ENCODE measurements around the gene HS2ST1.

HS2ST1 gene

DNA sequence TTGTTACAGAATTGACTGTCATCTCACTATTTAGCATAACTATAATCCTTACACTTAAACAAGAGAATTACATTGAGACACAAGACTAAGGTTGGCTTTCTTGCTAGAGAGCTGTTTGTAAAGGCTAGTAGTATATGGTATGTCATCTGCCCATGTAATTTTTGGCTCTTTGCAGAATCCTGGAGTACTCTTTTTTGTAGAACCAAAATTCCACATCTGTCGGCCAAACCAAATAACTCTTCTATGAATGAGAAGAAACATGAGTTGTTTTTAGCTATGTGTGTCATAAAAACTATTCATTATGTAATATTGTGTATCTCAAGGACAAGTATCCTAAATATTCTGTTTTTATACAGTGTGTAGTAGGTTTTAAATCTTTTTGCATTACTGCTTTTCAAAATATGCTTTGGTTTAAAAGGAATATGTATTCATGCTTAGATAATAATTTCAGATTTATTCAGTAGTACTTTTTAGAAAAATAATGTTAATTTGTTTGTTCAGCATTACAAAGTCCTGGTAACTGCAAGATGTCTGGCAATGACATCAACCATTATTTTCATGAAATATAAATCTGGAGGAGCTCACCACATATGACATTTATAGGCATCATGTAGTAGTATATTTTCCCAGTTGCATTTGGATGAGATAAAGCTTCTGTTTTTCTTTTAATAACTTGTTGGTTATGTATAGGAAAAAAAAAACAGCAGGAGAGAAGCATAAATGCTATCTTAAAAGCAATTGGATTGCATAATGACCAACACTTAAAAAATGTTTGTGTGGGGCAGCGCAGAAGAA, 159.8 kb downstream of the HS2ST1 start:
- no peak for DNase-seq

DNA sequence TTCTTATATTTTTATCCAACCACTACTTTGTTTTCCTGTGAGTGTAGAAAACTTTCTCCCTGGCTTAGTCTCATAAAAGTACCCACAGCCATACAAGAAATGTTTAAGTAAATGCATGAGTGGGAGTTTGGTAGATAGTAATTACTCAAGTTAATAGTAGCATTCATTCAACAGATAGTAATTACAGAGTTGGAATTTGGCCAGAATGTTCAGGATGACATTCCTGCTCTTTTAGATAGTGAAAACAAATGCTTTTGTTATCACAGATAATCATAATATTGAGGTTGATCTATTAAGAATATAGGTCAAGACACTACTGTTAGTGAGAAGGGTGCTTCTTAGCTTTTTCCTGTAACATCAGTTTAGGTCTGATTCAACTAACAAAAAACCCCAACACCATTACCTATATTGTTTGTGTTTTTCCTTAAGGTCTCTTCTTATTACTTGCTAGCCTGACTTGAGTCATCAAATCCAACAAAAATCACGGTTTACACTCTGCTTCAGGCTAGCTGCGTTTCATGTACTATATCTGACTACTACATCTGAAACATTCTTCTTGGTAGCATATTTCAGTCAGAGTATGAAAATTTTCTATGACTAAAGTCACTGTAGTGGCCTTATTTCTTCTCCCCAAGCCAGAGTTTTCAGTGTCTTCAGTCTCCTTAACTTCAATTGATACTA, 163.7 kb downstream of the HS2ST1 start:
- DNase-seq = no peak

DNA sequence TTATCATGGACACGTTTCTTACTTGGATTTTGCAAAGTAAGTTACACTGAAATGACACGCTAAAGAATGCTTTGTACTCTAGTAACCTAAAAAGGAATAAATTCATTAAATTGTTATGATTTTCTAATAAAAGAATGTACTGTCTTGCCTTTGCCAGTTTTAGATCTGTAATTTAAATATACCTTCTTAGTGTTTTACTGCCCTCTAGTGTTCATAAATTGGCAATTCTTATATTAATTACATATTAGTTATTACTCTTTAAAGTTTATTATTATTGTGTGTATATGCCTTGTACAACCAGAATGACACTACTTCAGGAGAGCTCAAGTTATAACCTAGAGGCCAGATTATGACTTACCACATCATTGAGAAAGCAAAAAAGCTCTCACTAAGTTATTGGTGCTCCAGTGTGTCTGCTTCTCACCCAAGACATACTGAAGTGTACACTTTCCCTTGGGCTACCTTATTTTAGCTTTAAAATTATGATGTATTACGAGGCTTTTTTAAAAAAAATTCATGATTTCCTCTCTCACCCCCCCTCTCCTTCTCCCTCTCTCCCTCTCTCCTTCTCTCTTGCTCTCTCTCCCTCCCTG, 169.9 kb downstream of the HS2ST1 start:
- DNase-seq = peak in 1 of 2 donors; percentile 31

- DNase-seq = no peak
Observed at GRCh38 chr1:87086120-87086519, 171.7 kb downstream of the HS2ST1 start.

- no peak for DNase-seq
Observed at GRCh38 chr1:87089070-87089736, 174.8 kb downstream of the HS2ST1 start.

- no peak for DNase-seq
Observed at GRCh38 chr1:87089823-87090222, 175.4 kb downstream of the HS2ST1 start.

- no peak for DNase-seq
Observed at GRCh38 chr1:87091425-87091824, 177.0 kb downstream of the HS2ST1 start.

DNA sequence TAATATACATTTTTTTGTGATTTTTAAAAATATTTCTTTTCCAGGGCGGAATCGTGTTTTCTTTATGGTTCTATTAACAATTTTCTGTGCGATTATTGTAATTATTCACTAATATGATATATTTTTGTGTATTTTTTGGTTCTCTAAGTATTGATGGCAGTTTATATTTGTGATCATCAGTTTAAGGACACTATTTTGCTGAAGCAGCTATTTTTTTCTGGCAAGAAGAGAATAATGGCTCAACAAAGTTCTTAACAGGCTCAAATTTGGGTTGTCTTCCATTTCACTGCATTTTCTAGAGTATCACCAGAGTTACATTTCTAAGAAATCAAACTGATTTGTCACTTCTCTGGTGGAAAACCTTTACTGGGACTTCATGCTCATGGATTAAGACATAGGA, 178.4 kb downstream of the HS2ST1 start:
- no peak for DNase-seq

DNA sequence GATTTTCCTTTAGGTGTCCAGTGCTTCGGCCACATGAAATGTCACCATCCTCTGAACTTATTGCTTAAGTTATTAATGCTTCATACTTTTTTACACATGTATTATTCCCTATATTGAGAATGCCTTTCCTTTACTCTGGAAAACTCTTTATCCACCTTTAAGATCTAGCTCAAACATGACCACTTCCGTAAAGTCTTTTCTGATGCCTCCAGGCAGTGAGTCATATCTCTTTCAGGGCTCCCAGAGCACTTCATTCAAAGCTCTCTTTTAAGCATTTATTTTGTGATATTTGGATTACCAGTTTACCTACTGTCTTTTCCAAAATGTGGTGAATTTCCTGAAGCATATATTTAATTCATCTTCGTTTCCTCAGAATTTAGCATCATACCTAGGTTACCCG, 178.9 kb downstream of the HS2ST1 start:
- DNase-seq = no peak

DNA sequence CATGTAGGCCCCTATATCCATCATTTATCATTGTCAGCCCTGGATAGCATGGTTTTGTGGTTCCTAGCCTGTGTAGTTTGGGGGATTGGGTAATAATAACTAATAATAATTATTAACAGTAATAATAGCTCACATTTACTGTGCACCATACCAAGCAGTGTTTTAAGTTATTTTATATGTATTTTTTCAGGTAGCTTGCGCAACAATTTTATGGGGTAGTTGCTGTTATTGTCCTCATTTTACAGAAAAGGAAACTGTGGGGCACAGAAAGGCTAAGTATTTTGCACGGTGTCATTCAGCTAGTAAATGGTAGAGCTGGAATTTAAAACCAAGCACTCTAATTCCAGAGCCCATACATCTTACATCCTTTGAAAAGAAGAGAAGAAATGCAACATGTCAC, 179.8 kb downstream of the HS2ST1 start:
- no peak for DNase-seq

- no peak for DNase-seq
Observed at GRCh38 chr1:87100271-87100670, 185.8 kb downstream of the HS2ST1 start.

- no peak for DNase-seq
Observed at GRCh38 chr1:87103074-87103473, 188.6 kb downstream of the HS2ST1 start.

- DNase-seq = no peak
Observed at GRCh38 chr1:87104140-87104539, 189.7 kb downstream of the HS2ST1 start.

DNA sequence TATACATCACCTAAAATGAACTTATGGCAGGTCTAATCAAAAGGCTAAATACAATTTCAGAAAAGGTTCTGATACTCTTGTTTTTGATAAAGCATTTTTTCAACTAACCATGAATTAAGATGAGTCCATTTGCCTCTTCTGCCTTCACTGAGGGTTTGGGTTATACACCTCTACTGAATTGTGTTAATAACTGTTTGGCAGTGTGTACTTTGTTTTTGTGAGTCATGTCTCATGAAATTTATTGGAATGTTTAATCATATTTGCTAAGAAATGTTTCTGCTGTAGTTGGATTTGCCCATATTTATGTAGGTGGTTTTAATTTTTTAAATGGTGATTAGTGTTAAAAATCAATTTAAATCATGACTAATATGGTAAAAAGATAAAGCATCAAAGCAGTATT, 190.5 kb downstream of the HS2ST1 start:
- DNase-seq = no peak

- DNase-seq = no peak
Observed at GRCh38 chr1:87106144-87106543, 191.7 kb downstream of the HS2ST1 start.

DNA sequence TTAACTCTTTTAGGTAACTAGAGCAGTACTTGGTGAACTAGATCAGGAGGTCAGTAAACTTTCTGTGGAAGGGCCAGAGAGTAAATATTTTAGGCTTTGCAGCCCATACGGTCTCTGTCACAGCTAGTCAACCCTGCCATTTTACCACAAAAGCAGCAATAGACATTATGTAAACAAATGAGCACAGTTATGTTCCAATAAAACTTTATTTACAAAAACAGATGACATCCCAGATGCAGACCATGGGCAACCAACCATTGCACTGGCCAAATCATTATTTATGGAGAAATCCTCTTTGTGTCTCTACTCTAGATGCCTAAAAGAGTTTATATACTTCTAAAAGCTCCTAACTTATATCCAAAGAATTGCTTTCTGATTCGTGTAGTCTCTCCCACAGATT, 192.4 kb downstream of the HS2ST1 start:
- DNase-seq = no peak

- no peak for DNase-seq
Observed at GRCh38 chr1:87108228-87108627, 193.8 kb downstream of the HS2ST1 start.

DNA sequence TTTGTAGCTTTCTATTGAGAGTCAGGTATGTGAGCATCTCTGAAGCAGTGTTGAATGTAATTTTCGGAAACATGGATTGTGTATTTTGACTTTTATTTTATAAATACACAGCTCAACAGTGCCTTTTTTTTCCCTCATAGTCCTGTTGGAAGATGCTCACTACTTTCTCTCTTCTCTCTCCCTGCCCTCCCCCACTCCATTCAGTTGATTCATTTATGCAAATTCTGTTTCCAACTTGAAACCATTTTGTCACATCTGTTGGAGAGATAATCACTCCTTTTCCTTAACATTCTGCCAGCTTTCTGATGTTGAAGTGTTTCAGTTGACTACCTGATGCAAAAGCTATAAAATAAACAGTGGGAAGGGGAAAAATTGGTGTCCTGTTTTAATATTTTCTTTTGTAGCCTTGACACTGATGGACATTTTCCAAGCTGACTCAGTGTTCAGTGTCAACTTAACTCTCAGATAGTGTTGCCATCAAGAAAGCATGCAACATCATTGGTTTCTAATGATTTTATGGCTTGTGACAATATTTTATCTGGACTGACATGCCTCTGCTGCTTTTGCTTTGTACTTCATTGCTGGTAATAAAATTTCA, 194.5 kb downstream of the HS2ST1 start:
- DNase-seq = no peak

GRCh38 chr1:87111659-87112371, 197.4 kb downstream of the HS2ST1 start:
- no peak for DNase-seq

DNA sequence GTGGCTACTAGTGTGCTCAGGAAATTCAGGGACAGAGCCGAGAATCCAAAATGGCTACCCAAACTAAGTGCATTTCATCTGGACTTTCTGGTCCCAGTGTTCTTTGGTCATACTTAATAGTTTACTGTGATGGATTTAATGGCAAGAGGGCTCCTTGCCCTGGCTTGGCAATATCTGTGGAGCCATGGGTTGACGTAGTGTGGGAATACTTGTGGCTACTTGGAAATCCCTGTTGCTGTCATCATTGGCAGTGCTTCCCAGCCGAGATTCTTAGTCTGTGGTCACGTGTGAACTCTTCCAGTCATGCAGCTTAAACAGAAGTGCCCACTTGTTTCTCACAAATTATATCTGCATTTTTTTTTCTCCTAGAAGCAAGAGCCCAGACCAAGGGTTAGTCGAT, 198.9 kb downstream of the HS2ST1 start:
- no peak for DNase-seq

DNA sequence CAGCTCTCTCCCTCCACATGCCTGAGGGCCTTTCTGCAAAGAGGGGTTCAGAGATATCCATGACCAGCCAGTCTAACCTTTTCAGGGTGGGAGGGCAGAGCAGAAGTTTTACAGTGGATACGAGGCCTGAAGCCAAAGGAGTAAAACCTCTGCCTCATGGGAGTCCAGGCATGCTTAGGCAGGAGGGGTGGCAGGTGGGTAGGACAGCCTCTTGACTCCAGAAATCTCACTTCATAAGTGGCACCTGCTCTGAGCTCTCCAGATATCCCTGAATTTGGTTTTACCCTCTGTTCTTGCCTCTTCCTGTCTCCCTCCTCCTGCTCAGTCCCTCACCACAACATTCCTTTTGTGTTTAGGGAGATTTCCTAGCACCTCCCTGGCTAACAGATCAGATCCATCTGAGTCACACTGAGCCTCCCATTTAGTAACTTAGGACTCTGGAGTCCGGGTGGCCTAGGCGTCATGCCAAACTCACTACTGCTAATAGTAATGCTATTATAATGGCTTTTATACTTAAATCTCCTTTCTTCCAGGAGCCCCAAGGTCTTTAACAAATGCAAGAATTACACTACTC, 201.0 kb downstream of the HS2ST1 start:
- no peak for DNase-seq

GRCh38 chr1:87115891-87116290, 201.5 kb downstream of the HS2ST1 start:
- no peak for DNase-seq
